Lung (tissue), 12 donors: ENCODE results near the gene ABCA12. TPM values are rescaled to one million over a fixed set of nuclear protein-coding genes. Genes with fewer than 3 reads are reported as not detected.

Experiments
- ATAC-seq: fragments of 200-7000 bp; cut with Tn5 transposase; one replicate; pipeline ENCODE4 v1.9.1; 2020; ENCODE audit warnings: moderate number of reproducible peaks; ENCODE audit not compliant: insufficient read depth, low FRiP score
- DNase-seq, 3 donors: peaks; one replicate each; pipeline ENCODE4 v3.0.0-alpha.2; 2013 to 2017
- H3K27ac ChIP-seq, 2 donors: one replicate each; pipeline ENCODE4 v1.5.1; 2013; ENCODE audit warnings: mild to moderate bottlenecking in 2 of 2, moderate library complexity in 2 of 2, control low read depth in 1 of 2, inconsistent platforms in 1 of 2, low read depth in 1 of 2, low read length in 1 of 2
- H3K27me3 ChIP-seq, 3 donors: one replicate each; pipeline ENCODE4 v1.5.1; 2013; ENCODE audit warnings: low read length in 2 of 3; ENCODE audit not compliant: control insufficient read depth in 3 of 3, insufficient read depth in 3 of 3
- H3K36me3 ChIP-seq, 4 donors: one replicate each; pipeline ENCODE4 v1.5.1; 2013; ENCODE audit warnings: low read length in 4 of 4, mild to moderate bottlenecking in 1 of 4, moderate library complexity in 1 of 4; ENCODE audit not compliant: control insufficient read depth in 4 of 4, insufficient read depth in 4 of 4
- H3K4me1 ChIP-seq, 5 donors: one replicate each; pipeline ENCODE4 v1.5.1; 2013; ENCODE audit warnings: low read length in 5 of 5, mild to moderate bottlenecking in 2 of 5, moderate library complexity in 1 of 5; ENCODE audit not compliant: control insufficient read depth in 5 of 5, insufficient read depth in 5 of 5
- H3K4me3 ChIP-seq: one replicate; pipeline ENCODE4 v1.5.1; 2013; ENCODE audit warnings: mild to moderate bottlenecking, control low read depth, moderate library complexity
- H3K9ac ChIP-seq, 2 donors: one replicate each; pipeline ENCODE4 v1.5.1; 2013; ENCODE audit warnings: low read length in 2 of 2, control low read depth in 1 of 2; ENCODE audit not compliant: insufficient read depth in 1 of 2
- H3K9me3 ChIP-seq, 4 donors: one replicate each; pipeline ENCODE4 v1.5.1; 2013; ENCODE audit warnings: low read length in 3 of 4, mild to moderate bottlenecking in 1 of 4, moderate library complexity in 1 of 4; ENCODE audit not compliant: control insufficient read depth in 4 of 4, insufficient read depth in 3 of 4
- WGBS, 2 donors: extraction: QIAGEN DNeasy Blood & Tissue Kit; methylation state at CpG; one replicate each; pipeline ENCODE4 v1.1.7; 2013; 5-methylcytosine and 5-hydroxymethylcytosine counted together
- polyA plus RNA-seq, 2 donors: library from polyadenylated mRNA; stranded (reverse); fragments of 200-250 nt; gene quantifications; one replicate each; pipeline ENCODE4 v1.2.1, GENCODE V29; 2013
- total RNA-seq, 2 donors: library from RNA; depleted of rRNA in 1 of 2; stranded (reverse); fragments of >200 nt in 1 of 2; gene quantifications; one replicate each; pipeline ENCODE4 v1.2.1, GENCODE V29; 2014 to 2021
- TF ChIP-seq, protein P1 (sequence below): IDR thresholded peaks from 2 replicates; pipeline ENCODE4 v1.5.1; 2012; ENCODE audit warnings: mild to moderate bottlenecking; ENCODE audit errors: control extremely low read depth, extremely low read depth
- donor health status: control.
- donor health status: control.
- donor health status: Bipolar disorder and iron deficiency.
- donor health status: healthy.
- donor health status: DM: yes; HTN: yes; CAD: no.

The ABCA12 gene
- total and polyA plus RNA-seq, 4 donors: 0.06 to 2.2 (median 0.19) TPM

DNA sequence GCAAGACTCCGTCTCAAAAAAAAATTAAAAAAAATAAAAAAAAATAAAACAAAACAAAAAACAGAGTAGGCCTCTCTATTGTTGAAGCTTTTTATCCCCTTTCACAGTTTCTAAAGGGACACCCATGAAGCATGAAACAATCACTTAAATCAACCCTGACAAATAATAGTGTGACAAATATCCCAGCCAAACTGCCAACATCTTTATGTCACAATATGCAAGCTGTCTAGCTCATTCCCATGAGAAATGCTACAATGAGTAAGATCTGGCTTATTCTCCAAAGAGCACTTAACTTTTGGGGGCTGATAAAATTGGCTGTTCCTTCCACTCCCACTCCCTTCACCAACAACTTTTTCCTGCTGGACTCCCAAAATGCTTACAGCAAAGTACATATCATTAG, 21.7 kb upstream of the ABCA12 start:
- Histone ChIP-seq H3K27me3 (no peaks in the 10 kb centered on the region), H3K4me3 (no peak overlapping the region), H3K36me3 (no peaks in the 10 kb centered on the region), H3K27ac (no peak overlapping the region), H3K9me3 (peaks cover 0 to 7% (median 0%) of the 10 kb centered on the region in 4 donors), H3K9ac (no peak overlapping the region), H3K4me1 (no peaks in the 10 kb centered on the region)
- TF ChIP-seq, protein P1, sequence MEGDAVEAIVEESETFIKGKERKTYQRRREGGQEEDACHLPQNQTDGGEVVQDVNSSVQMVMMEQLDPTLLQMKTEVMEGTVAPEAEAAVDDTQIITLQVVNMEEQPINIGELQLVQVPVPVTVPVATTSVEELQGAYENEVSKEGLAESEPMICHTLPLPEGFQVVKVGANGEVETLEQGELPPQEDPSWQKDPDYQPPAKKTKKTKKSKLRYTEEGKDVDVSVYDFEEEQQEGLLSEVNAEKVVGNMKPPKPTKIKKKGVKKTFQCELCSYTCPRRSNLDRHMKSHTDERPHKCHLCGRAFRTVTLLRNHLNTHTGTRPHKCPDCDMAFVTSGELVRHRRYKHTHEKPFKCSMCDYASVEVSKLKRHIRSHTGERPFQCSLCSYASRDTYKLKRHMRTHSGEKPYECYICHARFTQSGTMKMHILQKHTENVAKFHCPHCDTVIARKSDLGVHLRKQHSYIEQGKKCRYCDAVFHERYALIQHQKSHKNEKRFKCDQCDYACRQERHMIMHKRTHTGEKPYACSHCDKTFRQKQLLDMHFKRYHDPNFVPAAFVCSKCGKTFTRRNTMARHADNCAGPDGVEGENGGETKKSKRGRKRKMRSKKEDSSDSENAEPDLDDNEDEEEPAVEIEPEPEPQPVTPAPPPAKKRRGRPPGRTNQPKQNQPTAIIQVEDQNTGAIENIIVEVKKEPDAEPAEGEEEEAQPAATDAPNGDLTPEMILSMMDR: no peak
- no peak for DNase-seq
- ATAC-seq: no peak
- WGBS, 2 donors: 92 to 97% methylated on average over 1 of the region's 1 CpG

DNA sequence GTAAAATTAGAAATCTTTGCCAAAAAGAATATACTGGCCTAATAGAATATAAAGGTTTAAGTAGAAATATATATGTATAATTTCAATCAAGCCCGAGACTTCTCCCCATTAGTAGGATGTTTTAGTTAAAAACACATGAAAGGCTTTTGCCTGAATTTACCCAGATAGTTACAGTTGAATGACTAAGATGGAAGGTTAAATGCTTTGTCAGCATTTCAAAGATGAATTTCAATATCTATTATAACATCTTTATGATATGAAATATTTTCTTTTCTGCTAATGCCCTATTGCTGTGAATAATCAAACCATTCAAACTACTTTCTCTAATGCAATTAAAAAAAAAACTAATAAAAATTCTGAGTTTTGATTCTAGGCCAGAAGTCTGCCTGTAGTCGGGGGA, 18.0 kb upstream of the ABCA12 start:
- TF ChIP-seq, protein P1: no peak
- Histone ChIP-seq H3K9ac (no peak overlapping the region), H3K27ac (no peak overlapping the region), H3K27me3 (no peaks in the 10 kb centered on the region), H3K4me3 (no peak overlapping the region), H3K9me3 (peaks cover 0 to 3% (median 0%) of the 10 kb centered on the region in 4 donors), H3K36me3 (no peaks in the 10 kb centered on the region), H3K4me1 (no peaks in the 10 kb centered on the region)
- 82 to 94% methylated on average over 2 of the region's 2 CpGs for WGBS, 2 donors
- ATAC-seq (no peak), DNase-seq (no peak)

DNA sequence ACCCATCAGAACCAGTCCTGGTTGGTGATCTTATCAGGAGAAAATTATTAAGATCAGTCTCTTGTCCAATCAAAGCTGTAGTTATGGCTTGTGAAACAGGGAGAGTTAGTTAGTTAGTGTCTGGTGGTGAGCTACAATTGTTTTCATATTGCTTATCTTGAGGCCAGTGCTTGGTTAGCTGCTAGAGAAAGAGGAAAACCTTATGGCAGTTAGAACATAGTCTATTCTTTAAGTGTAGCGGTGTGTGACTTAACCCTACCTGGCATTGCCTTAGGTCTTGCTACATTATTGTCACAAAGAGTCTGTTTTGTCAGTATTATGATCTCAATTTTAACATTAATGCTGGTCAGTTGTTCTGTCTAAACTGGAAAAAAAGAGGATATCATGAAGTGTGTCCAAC, 11.5 kb upstream of the ABCA12 start:
- Histone ChIP-seq H3K9me3 (no peaks in the 10 kb centered on the region), H3K36me3 (no peaks in the 10 kb centered on the region), H3K4me3 (no peak overlapping the region), H3K4me1 (no peaks in the 10 kb centered on the region), H3K27ac (no peak overlapping the region), H3K27me3 (no peaks in the 10 kb centered on the region), H3K9ac (no peak overlapping the region)
- ATAC-seq (no peak), DNase-seq (no peak)
- TF ChIP-seq, protein P1: no peak
- 91 to 97% methylated on average over 1 of the region's 1 CpG for WGBS, 2 donors

DNA sequence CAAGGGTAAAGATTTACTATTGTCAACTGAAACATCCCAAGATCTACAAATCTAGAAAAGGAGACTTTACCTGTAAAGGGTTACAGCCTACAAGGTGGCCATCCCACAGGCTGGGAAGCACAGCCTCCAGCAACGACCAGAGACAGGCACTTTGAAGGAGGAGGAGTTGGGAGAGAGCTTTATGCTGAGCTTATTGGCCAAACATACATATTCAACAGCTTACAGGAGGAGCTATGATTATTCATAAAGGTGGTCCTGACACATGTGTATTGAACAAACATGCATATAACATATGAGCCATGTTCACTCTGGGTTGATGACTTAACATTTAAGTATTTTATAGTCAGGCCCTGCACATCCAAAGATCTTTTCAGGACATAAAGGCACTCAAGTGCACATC, 11.1 kb upstream of the ABCA12 start:
- no peaks in the 10 kb centered on the region for H3K27me3 ChIP-seq
- H3K4me3 ChIP-seq: no peak overlapping the region
- ATAC-seq (no peak), DNase-seq (no peak)
- WGBS, 2 donors: 23 to 31% methylated on average over 1 of the region's 1 CpG
- H3K4me1 ChIP-seq: no peaks in the 10 kb centered on the region
- no peaks in the 10 kb centered on the region for H3K36me3 ChIP-seq
- TF ChIP-seq, protein P1: no peak
- no peaks in the 10 kb centered on the region for H3K9me3 ChIP-seq
- no peak overlapping the region for H3K9ac ChIP-seq
- H3K27ac ChIP-seq: no peak overlapping the region
